HEK293 (cell line): ENCODE data around the gene ZSCAN16.

Source experiments
- CTCF ChIA-PET: fragments of 350-600 bp; formaldehyde crosslinking; extraction: SDS; loops from one replicate; lab custom pipeline; 2021; ENCODE audit warnings: antibody characterized with exemption; lab: Yijun Ruan, JAX
- POLR2A ChIA-PET: fragments of 300-600 bp; formaldehyde crosslinking; extraction: SDS; loops from one replicate; lab custom pipeline; 2020; ENCODE audit warnings: antibody characterized with exemption, inconsistent platforms; lab: Yijun Ruan, JAX
- H3K27ac ChIP-seq: fragments of 200-500 bp; sonication (Bioruptor generic); 2 replicates; pipeline ENCODE4 v1.5.1; 2014; ENCODE audit warnings: low read depth, low read length, control low read depth, inconsistent platforms; ENCODE audit errors: extremely low read depth
- H3K36me3 ChIP-seq, 2 experiments: fragments of 200-500 bp in 1 of 2; sonication (Bioruptor generic) in 1 of 2; 1 replicate in 1 of 2; 2 replicates in 1 of 2; pipeline ENCODE4 v1.5.1; 2014 to 2017; ENCODE audit warnings: inconsistent platforms in 2 of 2, low read length in 2 of 2; ENCODE audit not compliant: control insufficient read depth in 2 of 2, insufficient read depth in 1 of 2
- H3K4me1 ChIP-seq: fragments of 200-500 bp; sonication (Bioruptor generic); 2 replicates; pipeline ENCODE4 v1.5.1; 2014; ENCODE audit warnings: mild to moderate bottlenecking, low read length, inconsistent platforms; ENCODE audit not compliant: control insufficient read depth, insufficient read depth
- H3K4me3 ChIP-seq: 2 replicates; pipeline ENCODE4 v1.5.1; 2011; ENCODE audit warnings: low read depth, mild to moderate bottlenecking, control low read depth, low read length, moderate library complexity
- H3K9me3 ChIP-seq: fragments of 200-500 bp; sonication (Bioruptor generic); 2 replicates; pipeline ENCODE4 v1.5.1; 2014; ENCODE audit warnings: low read depth, low read length, inconsistent platforms; ENCODE audit not compliant: control insufficient read depth, insufficient read depth
- ATF2 ChIP-seq: fragments of 450-650 bp; formaldehyde crosslinking; IDR thresholded peaks from 2 replicates; pipeline ENCODE4 v1.5.1; 2016; ENCODE audit warnings: missing biosample characterization, missing genetic modification characterization, low read depth
- HOXD13 ChIP-seq: sonication (generic); formaldehyde crosslinking; IDR thresholded peaks from 2 replicates; pipeline ENCODE4 v1.8.0; 2022; ENCODE audit warnings: missing genetic modification reagents, borderline replicate concordance
- KLF10 ChIP-seq: fragments of 450-650 bp; IDR thresholded peaks from 2 replicates; pipeline ENCODE4 v1.5.1; 2018; ENCODE audit warnings: missing biosample characterization, mild to moderate bottlenecking, missing genetic modification characterization
- KLF7 ChIP-seq: fragments of 450-650 bp; formaldehyde crosslinking; IDR thresholded peaks from 2 replicates; pipeline ENCODE4 v1.5.1; 2016; ENCODE audit warnings: missing biosample characterization, missing genetic modification characterization, borderline replicate concordance
- SP3 ChIP-seq: fragments of 450-650 bp; formaldehyde crosslinking; IDR thresholded peaks from 2 replicates; pipeline ENCODE4 v1.5.1; 2016; ENCODE audit warnings: missing biosample characterization, missing genetic modification characterization
- ZBTB10 ChIP-seq: fragments of 450-650 bp; formaldehyde crosslinking; IDR thresholded peaks from 2 replicates; pipeline ENCODE4 v1.5.1; 2016; ENCODE audit warnings: missing biosample characterization, missing genetic modification characterization
- ZBTB11 ChIP-seq: fragments of 450-650 bp; formaldehyde crosslinking; conservative IDR thresholded peaks from 2 replicates; pipeline ENCODE4 v1.5.1; 2016; ENCODE audit warnings: low read depth, missing biosample characterization, missing genetic modification characterization
- ZFP37 ChIP-seq: fragments of 450-650 bp; formaldehyde crosslinking; IDR thresholded peaks from 2 replicates; pipeline ENCODE4 v1.5.1; 2016; ENCODE audit warnings: missing biosample characterization, missing genetic modification characterization
- ZFP69B ChIP-seq: fragments of 450-650 bp; formaldehyde crosslinking; IDR thresholded peaks from 2 replicates; pipeline ENCODE4 v1.5.1; 2016; ENCODE audit warnings: missing biosample characterization, missing genetic modification characterization
- ZNF155 ChIP-seq: fragments of 450-650 bp; formaldehyde crosslinking; IDR thresholded peaks from 2 replicates; pipeline ENCODE4 v1.5.1; 2016; ENCODE audit warnings: missing biosample characterization, missing genetic modification characterization
- ZNF335 ChIP-seq: fragments of 450-650 bp; formaldehyde crosslinking; conservative IDR thresholded peaks from 2 replicates; pipeline ENCODE4 v1.5.1; 2016; ENCODE audit warnings: missing biosample characterization, missing genetic modification characterization
- ZNF341 ChIP-seq: fragments of 450-650 bp; formaldehyde crosslinking; IDR thresholded peaks from 2 replicates; pipeline ENCODE4; 2016; ENCODE audit warnings: low read depth, missing biosample characterization, missing genetic modification characterization
- ZNF423 ChIP-seq: fragments of 450-650 bp; formaldehyde crosslinking; IDR thresholded peaks from 2 replicates; pipeline ENCODE4 v1.5.1; 2016; ENCODE audit warnings: missing biosample characterization, missing genetic modification characterization
- ZNF544 ChIP-seq: fragments of 450-650 bp; formaldehyde crosslinking; IDR thresholded peaks from 2 replicates; pipeline ENCODE4 v1.5.0; 2017; ENCODE audit warnings: missing biosample characterization, missing genetic modification characterization
- ZNF610 ChIP-seq: fragments of 450-650 bp; formaldehyde crosslinking; IDR thresholded peaks from 2 replicates; pipeline ENCODE4 v1.5.1; 2016; ENCODE audit warnings: missing biosample characterization, missing genetic modification characterization, borderline replicate concordance
- ZNF664 ChIP-seq: fragments of 450-650 bp; formaldehyde crosslinking; IDR thresholded peaks from 2 replicates; pipeline ENCODE4 v1.5.1; 2016; ENCODE audit warnings: missing biosample characterization, missing genetic modification characterization
- ZNF747 ChIP-seq: fragments of 450-650 bp; formaldehyde crosslinking; IDR thresholded peaks from 2 replicates; pipeline ENCODE4 v1.5.1; 2016; ENCODE audit warnings: missing biosample characterization, missing genetic modification characterization
- ZNF791 ChIP-seq: fragments of 450-650 bp; formaldehyde crosslinking; IDR thresholded peaks from 2 replicates; pipeline ENCODE4 v1.5.1; 2016; ENCODE audit warnings: missing biosample characterization, missing genetic modification characterization
- ZNF792 ChIP-seq: fragments of 450-650 bp; formaldehyde crosslinking; IDR thresholded peaks from 2 replicates; pipeline ENCODE4 v1.5.1; 2016; ENCODE audit warnings: missing biosample characterization, missing genetic modification characterization
- ZNF843 ChIP-seq: fragments of 450-650 bp; formaldehyde crosslinking; IDR thresholded peaks from 2 replicates; pipeline ENCODE4 v1.5.1; 2016; ENCODE audit warnings: missing biosample characterization, missing genetic modification characterization

ZSCAN16 gene

GRCh38 chr6:28117386-28118050 is 6.9 kb upstream of the ZSCAN16 start:
- TF ChIP-seq ATF2 (tag by site-specific recombination), result no peak
- no peak for TF ChIP-seq ZFP37 (tag by site-specific recombination)
- TF ChIP-seq ZNF843 (tag by site-specific recombination), result no peak
- no peak for TF ChIP-seq ZBTB11 (tag by site-specific recombination)
- no peak for TF ChIP-seq ZNF610
- TF ChIP-seq KLF10 (tag by site-specific recombination), result no peak
- TF ChIP-seq SP3 (tag by site-specific recombination), result no peak
- no peak for TF ChIP-seq ZNF341 (tag by site-specific recombination)
- no peak for TF ChIP-seq ZNF792 (tag by site-specific recombination)
- TF ChIP-seq ZNF155 (tag by site-specific recombination), result no peak
- TF ChIP-seq ZNF423, result no peak
- no peak for TF ChIP-seq ZNF664
- TF ChIP-seq ZNF544, result no peak
- no peak for TF ChIP-seq ZFP69B (tag by site-specific recombination)
- TF ChIP-seq ZBTB10 (tag by site-specific recombination), result no peak
- no peak for TF ChIP-seq ZNF335 (tag by site-specific recombination)
- no peak for TF ChIP-seq ZNF791 (tag by site-specific recombination)
- no peak for TF ChIP-seq ZNF747
- no peak for TF ChIP-seq KLF7 (tag by site-specific recombination)
- no peak for TF ChIP-seq HOXD13 (CRISPR knock-in tag)
- Histone ChIP-seq H3K36me3 (peaks cover 32 to 67% of the 10 kb centered on the region in 2 experiments), H3K4me1 (no peaks in the 10 kb centered on the region), H3K4me3 (no peak overlapping the region), H3K9me3 (no peaks in the 10 kb centered on the region), H3K27ac (no peak overlapping the region)
- ChIA-PET POLR2A (no interaction called here), CTCF (interaction anchor here (0.7 to 1.7 kb wide), 5 partner anchors 13 to 223 kb away, joined by 3 to 4 read pairs (median 3); no protein-coding TSS in a partner anchor)
